IMR-90 (cell line): ENCODE data around the gene PPP1R9A. TPM values are rescaled to one million over a fixed set of nuclear protein-coding genes. Genes with fewer than 3 reads are reported as not detected.

Experiments
- ATAC-seq: fragments of 200-7000 bp; cut with Tn5 transposase; 2 replicates; pipeline ENCODE4 v1.9.1; 2020; ENCODE audit warnings: low read depth, mild to moderate bottlenecking, moderate library complexity
- BruUV-seq: library from RNA; stranded (reverse); fragments of 400-500 nt; replicated peaks from 2 replicates; lab custom pipeline; 2021; lab: Mats Ljungman, UMichigan
- CTCF ChIA-PET: fragments of 300-600 bp; formaldehyde crosslinking; extraction: SDS; loops from one replicate; lab custom pipeline; 2021; ENCODE audit warnings: antibody characterized with exemption; lab: Yijun Ruan, JAX
- POLR2A ChIA-PET: fragments of 300-600 bp; sonication (Branson Sonifier 250); formaldehyde crosslinking; loops from one replicate; lab custom pipeline; 2022; ENCODE audit warnings: antibody characterized with exemption; ENCODE audit not compliant: unreplicated experiment; lab: Charles Lee
- DNase-seq: peaks from one replicate; pipeline ENCODE4 v3.0.0; 2013
- H2AFZ ChIP-seq: replicated peaks from 2 replicates; pipeline ENCODE3; 2013; ENCODE audit warnings: low read length, mild to moderate bottlenecking; ENCODE audit not compliant: poor library complexity
- H2AK5ac ChIP-seq: 2 replicates; pipeline ENCODE4 v1.6.1; 2013; ENCODE audit warnings: low read depth, low read length, inconsistent platforms
- H2AK9ac ChIP-seq: replicated peaks from 2 replicates; pipeline ENCODE3; 2013; ENCODE audit warnings: mild to moderate bottlenecking, low read depth, low read length, moderate library complexity; ENCODE audit not compliant: poor library complexity
- H2BK120ac ChIP-seq: 2 replicates; pipeline ENCODE4 v1.6.1; 2013; ENCODE audit warnings: low read depth, low read length, inconsistent platforms
- H2BK15ac ChIP-seq: 3 replicates; pipeline ENCODE4 v1.6.1; 2013; ENCODE audit warnings: low read depth, low read length, inconsistent platforms
- H2BK20ac ChIP-seq: 2 replicates; pipeline ENCODE4 v1.6.1; 2013; ENCODE audit warnings: low read depth, mild to moderate bottlenecking, inconsistent platforms, low read length, moderate library complexity
- H2BK5ac ChIP-seq: 2 replicates; pipeline ENCODE4 v1.6.1; 2013; ENCODE audit warnings: mild to moderate bottlenecking, low read depth, low read length, inconsistent platforms; ENCODE audit not compliant: poor library complexity, severe bottlenecking
- H3K14ac ChIP-seq: replicated peaks from 2 replicates; pipeline ENCODE4 v1.6.1; 2013; ENCODE audit warnings: low read depth, low read length, inconsistent platforms
- H3K18ac ChIP-seq: 2 replicates; pipeline ENCODE4 v1.6.1; 2013; ENCODE audit warnings: low read depth, low read length, control low read depth
- H3K23ac ChIP-seq: 2 replicates; pipeline ENCODE4 v1.6.1; 2013; ENCODE audit warnings: low read depth, low read length, inconsistent platforms
- H3K27ac ChIP-seq: 2 replicates; pipeline ENCODE4 v1.5.1; 2013; ENCODE audit warnings: mild to moderate bottlenecking, control low read depth, low read length; ENCODE audit not compliant: insufficient read depth
- H3K27me3 ChIP-seq: 2 replicates; pipeline ENCODE4 v1.6.1; 2013; ENCODE audit warnings: low read length; ENCODE audit not compliant: control insufficient read depth, insufficient read depth
- H3K36me3 ChIP-seq: 2 replicates; pipeline ENCODE4 v1.6.1; 2013; ENCODE audit warnings: low read length, mixed read lengths; ENCODE audit not compliant: control insufficient read depth, insufficient read depth
- H3K4ac ChIP-seq: 2 replicates; pipeline ENCODE4 v1.6.1; 2013; ENCODE audit warnings: low read depth, low read length, inconsistent platforms
- H3K4me1 ChIP-seq: 2 replicates; pipeline ENCODE4 v1.6.1; 2013; ENCODE audit warnings: low read length, mixed read lengths; ENCODE audit not compliant: control insufficient read depth, insufficient read depth
- H3K4me2 ChIP-seq: 2 replicates; pipeline ENCODE4 v1.6.1; 2013; ENCODE audit warnings: low read depth, mild to moderate bottlenecking, control low read depth, low read length, moderate library complexity
- H3K4me3 ChIP-seq: 2 replicates; pipeline ENCODE4 v1.5.1; 2013; ENCODE audit warnings: low read depth, mild to moderate bottlenecking, control low read depth, low read length, moderate library complexity; ENCODE audit not compliant: insufficient read depth
- H3K56ac ChIP-seq: 2 replicates; pipeline ENCODE4 v1.6.1; 2013; ENCODE audit warnings: low read length, inconsistent platforms; ENCODE audit not compliant: insufficient read depth; ENCODE audit errors: extremely low read depth
- H3K79me1 ChIP-seq, 2 experiments: 2 replicates each; pipeline ENCODE4 v1.6.1; 2013; ENCODE audit warnings: low read length in 2 of 2, inconsistent platforms in 1 of 2, low read depth in 1 of 2
- H3K9ac ChIP-seq: 2 replicates; pipeline ENCODE4 v1.6.1; 2013; ENCODE audit warnings: low read depth, low read length, control low read depth
- H3K9me1 ChIP-seq: 2 replicates; pipeline ENCODE4 v1.6.1; 2013; ENCODE audit warnings: low read length, inconsistent platforms; ENCODE audit not compliant: insufficient read depth
- H3K9me3 ChIP-seq: 2 replicates; pipeline ENCODE4 v1.6.1; 2013; ENCODE audit warnings: low read length; ENCODE audit not compliant: control insufficient read depth, insufficient read depth
- H4K20me1 ChIP-seq: 2 replicates; pipeline ENCODE4 v1.6.1; 2013; ENCODE audit warnings: low read length, inconsistent platforms; ENCODE audit not compliant: insufficient read depth
- H4K5ac ChIP-seq: 2 replicates; pipeline ENCODE4 v1.6.1; 2013; ENCODE audit warnings: mild to moderate bottlenecking, low read depth, low read length, control low read depth
- H4K8ac ChIP-seq, 2 experiments: 2 replicates each; pipeline ENCODE4 v1.6.1; 2013; ENCODE audit warnings: low read depth in 2 of 2, low read length in 2 of 2, control low read depth in 1 of 2, inconsistent platforms in 1 of 2
- H4K91ac ChIP-seq: 2 replicates; pipeline ENCODE4 v1.6.1; 2013; ENCODE audit warnings: low read depth, low read length, inconsistent platforms; ENCODE audit not compliant: insufficient read depth
- BHLHE40 ChIP-seq: fragments of 150-350 bp; IDR thresholded peaks from 2 replicates; pipeline ENCODE4 v1.6.1; 2016; ENCODE audit warnings: mild to moderate bottlenecking, low read depth, low read length
- CEBPB ChIP-seq: IDR thresholded peaks from 2 replicates; pipeline ENCODE4 v1.6.1; 2012; ENCODE audit warnings: low read depth, low read length, improper control_type of control experiment
- CHD1 ChIP-seq: IDR thresholded peaks from 2 replicates; pipeline ENCODE4 v1.6.1; 2012; ENCODE audit warnings: low read depth, low read length, improper control_type of control experiment
- FOS ChIP-seq: fragments of 150-350 bp; IDR thresholded peaks from 2 replicates; pipeline ENCODE4 v1.6.1; 2016; ENCODE audit warnings: low read depth, low read length
- MAFK ChIP-seq: IDR thresholded peaks from 2 replicates; pipeline ENCODE4 v1.6.1; 2012; ENCODE audit warnings: low read depth, low read length, improper control_type of control experiment
- MAZ ChIP-seq: IDR thresholded peaks from 2 replicates; pipeline ENCODE4 v1.6.1; 2012; ENCODE audit warnings: low read depth, mild to moderate bottlenecking, low read length, improper control_type of control experiment, moderate library complexity, borderline replicate concordance
- MXI1 ChIP-seq: IDR thresholded peaks from 2 replicates; pipeline ENCODE4 v1.6.1; 2012; ENCODE audit warnings: low read depth, mild to moderate bottlenecking, low read length, moderate library complexity, borderline replicate concordance
- NFE2L2 ChIP-seq: fragments of 150-350 bp; IDR thresholded peaks from 2 replicates; pipeline ENCODE4 v1.6.1; 2016; ENCODE audit warnings: low read depth, mild to moderate bottlenecking, low read length
- POLR2A ChIP-seq: IDR thresholded peaks from 2 replicates; pipeline ENCODE4 v1.6.1; 2012; ENCODE audit warnings: mild to moderate bottlenecking, low read depth, low read length
- RAD21 ChIP-seq: IDR thresholded peaks from 2 replicates; pipeline ENCODE4 v1.6.1; 2012; ENCODE audit warnings: low read length, improper control_type of control experiment
- RCOR1 ChIP-seq: IDR thresholded peaks from 2 replicates; pipeline ENCODE4 v1.6.1; 2012; ENCODE audit warnings: mild to moderate bottlenecking, low read length, improper control_type of control experiment; ENCODE audit not compliant: insufficient replicate concordance
- RFX5 ChIP-seq: IDR thresholded peaks from 2 replicates; pipeline ENCODE4 v1.8.0; 2012; ENCODE audit warnings: low read depth, mild to moderate bottlenecking, low read length, moderate library complexity
- SMC3 ChIP-seq: fragments of 150-350 bp; IDR thresholded peaks from 2 replicates; pipeline ENCODE4 v1.6.1; 2016; ENCODE audit warnings: low read depth, mild to moderate bottlenecking, antibody characterized with exemption, low read length, moderate library complexity
- WGBS, 2 experiments: methylation state at CpG; one replicate each; pipeline versions ENCODE4 v1.1.5 to v1.1.7; 2013; ENCODE audit warnings: missing lambda C conversion rate in 2 of 2; ENCODE audit not compliant: insufficient read length in 1 of 2; ENCODE audit errors: extremely low coverage in 2 of 2; 5-methylcytosine and 5-hydroxymethylcytosine counted together
- dilution Hi-C: fragments of 300-500 bp; cut with HindIII; formaldehyde crosslinking; loops from one replicate; pipeline ENCODE4 v1.14.3; 2018; ENCODE audit warnings: low sequenced_read_pairs; ENCODE audit not compliant: unreplicated experiment
- in situ Hi-C: fragments of 300-500 bp; cut with MboI; formaldehyde crosslinking; loops from 3 replicates; pipeline ENCODE4 v1.14.3; 2019; ENCODE audit warnings: low sequenced_read_pairs, inconsistent platforms, mixed read lengths
- intact Hi-C: fragments of 100-400 bp; cut with micrococcal nuclease; formaldehyde crosslinking; loops from 2 replicates; pipeline ENCODE4 v1.10.0; 2022
- polyA plus RNA-seq, 3 experiments: library from polyadenylated mRNA; depleted of rRNA; stranded (reverse); fragments of >200 nt; gene quantifications; 2 replicates each; pipeline ENCODE4 v1.2.3, GENCODE V29; 2012; ENCODE audit warnings: low replicate concordance in 1 of 3
- total RNA-seq: library from RNA; depleted of rRNA; stranded (reverse); fragments of >200 nt; gene quantifications from 2 replicates; pipeline ENCODE4 v1.2.3, GENCODE V29; 2012
- TF ChIP-seq, protein P1 (sequence below): fragments of 150-350 bp; IDR thresholded peaks from 2 replicates; pipeline ENCODE4 v1.6.1; 2016; ENCODE audit warnings: low read depth, mild to moderate bottlenecking, low read length, moderate library complexity, borderline replicate concordance
- TF ChIP-seq, protein P2 (sequence below): conservative IDR thresholded peaks from 2 replicates; pipeline ENCODE4 v1.5.1; 2012; ENCODE audit warnings: mild to moderate bottlenecking, low read depth, low read length, improper control_type of control experiment
- TF ChIP-seq, protein P3 (sequence below): fragments of 150-350 bp; IDR thresholded peaks from 2 replicates; pipeline ENCODE4 v1.6.1; 2017; ENCODE audit warnings: mild to moderate bottlenecking, antibody characterized with exemption, low read length, low read depth

Gene PPP1R9A
- total and polyA plus RNA-seq, 2 of the 4 experiments (the other 2 are of a cell fraction) = not detected

DNA sequence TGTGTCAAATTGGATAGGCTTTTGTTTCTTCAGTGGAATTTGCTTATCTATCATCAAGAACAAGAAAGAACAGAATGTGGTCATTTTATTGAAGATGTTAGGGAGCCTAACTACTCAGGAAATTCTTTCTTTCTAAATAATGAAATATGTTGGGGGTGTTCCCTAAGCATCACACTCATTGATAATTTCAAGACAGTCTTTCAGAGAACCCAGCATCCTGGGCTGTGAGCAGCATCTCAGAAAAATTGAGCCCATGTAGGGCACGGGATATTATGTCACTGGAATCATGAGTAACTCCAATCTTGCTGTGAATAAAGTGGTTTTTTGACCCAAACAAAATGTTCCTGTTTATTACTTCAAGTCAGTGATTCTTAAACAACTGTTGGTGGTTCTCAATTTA is 389.6 kb downstream of the PPP1R9A start:
- no peak overlapping the region for H2AFZ ChIP-seq
- H3K9me1 ChIP-seq = no peaks in the 10 kb centered on the region
- H3K9ac ChIP-seq = no peak overlapping the region
- H3K27me3 ChIP-seq = no peaks in the 10 kb centered on the region
- in situ Hi-C loops = no loop called here
- H3K14ac ChIP-seq = no peak overlapping the region
- WGBS, 2 experiments = no CpG with 5 or more reads among the region's 1 CpG
- H2BK15ac ChIP-seq = no peak overlapping the region
- H2BK5ac ChIP-seq = no peak overlapping the region
- no peak overlapping the region for H3K4ac ChIP-seq
- no peak overlapping the region for H2AK5ac ChIP-seq
- CTCF ChIA-PET = interaction anchor here (0.5 kb wide), 1 partner anchor 147 kb away, joined by 3 read pairs; no protein-coding TSS in a partner anchor
- H2BK120ac ChIP-seq = no peak overlapping the region
- no peak overlapping the region for H2AK9ac ChIP-seq
- H3K4me3 ChIP-seq = no peak overlapping the region
- H4K8ac ChIP-seq = no peak overlapping the region
- H3K79me1 ChIP-seq = no peaks in the 10 kb centered on the region
- no TSS peak for BruUV-seq
- TF ChIP-seq MAFK = no peak
- TF ChIP-seq, protein P1, sequence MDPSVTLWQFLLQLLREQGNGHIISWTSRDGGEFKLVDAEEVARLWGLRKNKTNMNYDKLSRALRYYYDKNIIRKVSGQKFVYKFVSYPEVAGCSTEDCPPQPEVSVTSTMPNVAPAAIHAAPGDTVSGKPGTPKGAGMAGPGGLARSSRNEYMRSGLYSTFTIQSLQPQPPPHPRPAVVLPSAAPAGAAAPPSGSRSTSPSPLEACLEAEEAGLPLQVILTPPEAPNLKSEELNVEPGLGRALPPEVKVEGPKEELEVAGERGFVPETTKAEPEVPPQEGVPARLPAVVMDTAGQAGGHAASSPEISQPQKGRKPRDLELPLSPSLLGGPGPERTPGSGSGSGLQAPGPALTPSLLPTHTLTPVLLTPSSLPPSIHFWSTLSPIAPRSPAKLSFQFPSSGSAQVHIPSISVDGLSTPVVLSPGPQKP = no peak
- no peak for TF ChIP-seq NFE2L2
- TF ChIP-seq RCOR1 = no peak
- TF ChIP-seq MXI1 = no peak
- TF ChIP-seq RAD21 = no peak
- no peak for TF ChIP-seq SMC3
- no peak for TF ChIP-seq BHLHE40
- TF ChIP-seq CHD1 = no peak
- TF ChIP-seq, protein P2, sequence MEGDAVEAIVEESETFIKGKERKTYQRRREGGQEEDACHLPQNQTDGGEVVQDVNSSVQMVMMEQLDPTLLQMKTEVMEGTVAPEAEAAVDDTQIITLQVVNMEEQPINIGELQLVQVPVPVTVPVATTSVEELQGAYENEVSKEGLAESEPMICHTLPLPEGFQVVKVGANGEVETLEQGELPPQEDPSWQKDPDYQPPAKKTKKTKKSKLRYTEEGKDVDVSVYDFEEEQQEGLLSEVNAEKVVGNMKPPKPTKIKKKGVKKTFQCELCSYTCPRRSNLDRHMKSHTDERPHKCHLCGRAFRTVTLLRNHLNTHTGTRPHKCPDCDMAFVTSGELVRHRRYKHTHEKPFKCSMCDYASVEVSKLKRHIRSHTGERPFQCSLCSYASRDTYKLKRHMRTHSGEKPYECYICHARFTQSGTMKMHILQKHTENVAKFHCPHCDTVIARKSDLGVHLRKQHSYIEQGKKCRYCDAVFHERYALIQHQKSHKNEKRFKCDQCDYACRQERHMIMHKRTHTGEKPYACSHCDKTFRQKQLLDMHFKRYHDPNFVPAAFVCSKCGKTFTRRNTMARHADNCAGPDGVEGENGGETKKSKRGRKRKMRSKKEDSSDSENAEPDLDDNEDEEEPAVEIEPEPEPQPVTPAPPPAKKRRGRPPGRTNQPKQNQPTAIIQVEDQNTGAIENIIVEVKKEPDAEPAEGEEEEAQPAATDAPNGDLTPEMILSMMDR = no peak
- no peak for TF ChIP-seq MAZ
- no peak for TF ChIP-seq RFX5
- TF ChIP-seq, protein P3, sequence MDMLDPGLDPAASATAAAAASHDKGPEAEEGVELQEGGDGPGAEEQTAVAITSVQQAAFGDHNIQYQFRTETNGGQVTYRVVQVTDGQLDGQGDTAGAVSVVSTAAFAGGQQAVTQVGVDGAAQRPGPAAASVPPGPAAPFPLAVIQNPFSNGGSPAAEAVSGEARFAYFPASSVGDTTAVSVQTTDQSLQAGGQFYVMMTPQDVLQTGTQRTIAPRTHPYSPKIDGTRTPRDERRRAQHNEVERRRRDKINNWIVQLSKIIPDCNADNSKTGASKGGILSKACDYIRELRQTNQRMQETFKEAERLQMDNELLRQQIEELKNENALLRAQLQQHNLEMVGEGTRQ = no peak
- TF ChIP-seq POLR2A = no peak
- no peak for TF ChIP-seq CEBPB
- no peak for TF ChIP-seq FOS
- DNase-seq = no peak
- H4K91ac ChIP-seq = no peak overlapping the region
- intact Hi-C loops = no loop called here
- no peak overlapping the region for H2BK20ac ChIP-seq
- no peak overlapping the region for H3K56ac ChIP-seq
- no peaks in the 10 kb centered on the region for H3K36me3 ChIP-seq
- no peak overlapping the region for H3K27ac ChIP-seq
- H4K5ac ChIP-seq = no peak overlapping the region
- no peaks in the 10 kb centered on the region for H3K9me3 ChIP-seq
- POLR2A ChIA-PET = no interaction called here
- H3K4me2 ChIP-seq = no peak overlapping the region
- no peak for ATAC-seq
- dilution Hi-C loops = no loop called here
- no peak overlapping the region for H3K23ac ChIP-seq
- no peaks in the 10 kb centered on the region for H3K4me1 ChIP-seq
- no peaks in the 10 kb centered on the region for H4K20me1 ChIP-seq
- no peak overlapping the region for H3K18ac ChIP-seq
